A673 (cell line): ENCODE data around the gene ZNF488. TPM values are rescaled to one million over a fixed set of nuclear protein-coding genes. Genes with fewer than 3 reads are reported as not detected.

ENCODE experiments used
- BruUV-seq: library from RNA; stranded (reverse); fragments of 400-500 nt; replicated peaks from 2 replicates; lab custom pipeline; 2021; lab: Mats Ljungman, UMichigan
- CTCF ChIA-PET: fragments of 300-600 bp; sonication (Branson Sonifier 250); formaldehyde crosslinking; loops from one replicate; lab custom pipeline; 2022; ENCODE audit warnings: antibody characterized with exemption; lab: Charles Lee
- POLR2A ChIA-PET: fragments of 300-600 bp; sonication (Branson Sonifier 250); formaldehyde crosslinking; loops from one replicate; lab custom pipeline; 2022; ENCODE audit warnings: antibody characterized with exemption; ENCODE audit not compliant: low non-redundant PET; lab: Charles Lee
- DNase-seq: peaks from one replicate; pipeline ENCODE4 v3.0.0-alpha.2; 2015; ENCODE audit warnings: low spot score
- H3K27ac ChIP-seq: fragments of 200-600 bp; sonication (generic); 2 replicates; pipeline ENCODE4 v1.5.1; 2016; ENCODE audit warnings: mixed run types, low read depth, mild to moderate bottlenecking, mixed read lengths, antibody characterized with exemption, low read length; ENCODE audit not compliant: poor library complexity, severe bottlenecking
- H3K27me3 ChIP-seq: fragments of 200-600 bp; sonication (generic); replicated peaks from 2 replicates; pipeline ENCODE4 v1.6.1; 2017; ENCODE audit warnings: mixed run types, low read depth, mild to moderate bottlenecking, mixed read lengths, antibody characterized with exemption, low read length; ENCODE audit not compliant: insufficient read depth, poor library complexity
- H3K36me3 ChIP-seq: fragments of 200-600 bp; sonication (generic); 2 replicates; pipeline ENCODE4 v1.6.1; 2016; ENCODE audit warnings: mixed run types, mild to moderate bottlenecking, mixed read lengths, antibody characterized with exemption, low read length; ENCODE audit not compliant: insufficient read depth, poor library complexity, severe bottlenecking
- H3K4me1 ChIP-seq: fragments of 200-600 bp; sonication (generic); 2 replicates; pipeline ENCODE4 v1.6.1; 2017; ENCODE audit warnings: mixed run types, mild to moderate bottlenecking, mixed read lengths, antibody characterized with exemption, low read length; ENCODE audit not compliant: insufficient read depth, poor library complexity, severe bottlenecking
- H3K4me3 ChIP-seq: fragments of 200-600 bp; sonication (generic); 2 replicates; pipeline ENCODE4 v1.5.1; 2016; ENCODE audit warnings: low read depth, mixed run types, mild to moderate bottlenecking, mixed read lengths, low read length; ENCODE audit not compliant: poor library complexity, severe bottlenecking
- H3K9me3 ChIP-seq: fragments of 200-600 bp; sonication (generic); 2 replicates; pipeline ENCODE4 v1.6.1; 2016; ENCODE audit warnings: mixed run types, low read depth, mild to moderate bottlenecking, mixed read lengths, antibody characterized with exemption, low read length; ENCODE audit not compliant: poor library complexity, severe bottlenecking
- EZH2 ChIP-seq: fragments of 200-600 bp; sonication (generic); IDR thresholded peaks from 2 replicates; pipeline ENCODE4 v1.6.1; 2017; ENCODE audit warnings: borderline replicate concordance, low read depth, mild to moderate bottlenecking, mixed read lengths, antibody characterized with exemption, low read length; ENCODE audit not compliant: poor library complexity, severe bottlenecking
- intact Hi-C: fragments of 100-400 bp; cut with micrococcal nuclease; formaldehyde crosslinking; loops from one replicate; pipeline ENCODE4 v1.10.0; 2022; ENCODE audit not compliant: unreplicated experiment
- total RNA-seq: library from RNA; stranded (reverse); gene quantifications from 2 replicates; pipeline ENCODE4 v1.2.3, GENCODE V29; 2021
- TF ChIP-seq, protein P1 (sequence below): fragments of 300-800, 200-600 bp; sonication (generic); conservative IDR thresholded peaks from 2 replicates; pipeline ENCODE4 v1.5.1; 2017; ENCODE audit warnings: low read depth, mild to moderate bottlenecking, antibody characterized with exemption, low read length, moderate library complexity, mixed read lengths

The ZNF488 gene
- total RNA-seq, 1 experiment from 2014 or later: 0.09 TPM

DNA sequence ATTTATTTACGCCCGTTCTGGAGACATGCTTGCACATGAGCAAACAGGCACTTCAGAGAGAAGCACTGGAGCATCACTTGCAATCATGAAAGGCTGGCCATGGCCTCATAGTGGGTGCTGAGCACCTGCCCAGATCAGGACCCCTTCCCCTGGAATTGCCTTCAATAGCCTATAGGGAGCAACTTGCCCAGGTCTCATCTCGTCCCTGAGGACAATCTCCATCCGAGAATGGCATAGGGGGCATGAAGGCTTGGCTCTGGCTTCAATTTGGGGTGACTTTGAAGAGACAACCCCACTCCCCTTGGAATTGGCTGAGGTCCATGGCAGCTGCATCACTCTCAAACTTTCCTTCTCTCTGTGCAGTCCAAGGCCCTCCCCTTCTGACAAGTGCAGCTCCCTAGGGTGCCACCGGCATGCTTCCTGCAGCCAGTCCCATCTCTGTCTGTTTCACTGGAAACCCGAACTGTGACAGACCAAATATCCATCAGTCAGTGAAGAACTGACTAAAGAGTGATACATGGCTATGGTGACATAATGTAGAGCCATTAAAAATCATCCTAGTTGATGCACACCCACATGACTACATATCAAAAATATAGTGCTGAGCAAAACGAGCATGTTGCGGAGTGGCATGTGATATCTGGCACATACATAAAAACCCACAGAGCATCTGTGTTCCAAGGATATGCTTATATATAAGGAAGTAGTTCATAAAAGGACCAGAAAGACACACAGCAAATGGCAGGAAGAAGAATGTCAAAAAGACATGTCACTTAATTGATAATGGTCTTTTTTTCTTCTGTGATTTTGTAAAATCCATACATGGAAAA, 49.4 kb downstream of the ZNF488 start:
- Histone ChIP-seq H3K36me3 (no peaks in the 10 kb centered on the region), H3K27ac (no peak overlapping the region), H3K4me1 (no peaks in the 10 kb centered on the region), H3K27me3 (no peaks in the 10 kb centered on the region), H3K9me3 (no peaks in the 10 kb centered on the region), H3K4me3 (no peak overlapping the region)
- DNase-seq: no peak
- intact Hi-C loops: no loop called here
- CTCF ChIA-PET: no interaction called here
- no peak for TF ChIP-seq EZH2
- TF ChIP-seq, protein P1, sequence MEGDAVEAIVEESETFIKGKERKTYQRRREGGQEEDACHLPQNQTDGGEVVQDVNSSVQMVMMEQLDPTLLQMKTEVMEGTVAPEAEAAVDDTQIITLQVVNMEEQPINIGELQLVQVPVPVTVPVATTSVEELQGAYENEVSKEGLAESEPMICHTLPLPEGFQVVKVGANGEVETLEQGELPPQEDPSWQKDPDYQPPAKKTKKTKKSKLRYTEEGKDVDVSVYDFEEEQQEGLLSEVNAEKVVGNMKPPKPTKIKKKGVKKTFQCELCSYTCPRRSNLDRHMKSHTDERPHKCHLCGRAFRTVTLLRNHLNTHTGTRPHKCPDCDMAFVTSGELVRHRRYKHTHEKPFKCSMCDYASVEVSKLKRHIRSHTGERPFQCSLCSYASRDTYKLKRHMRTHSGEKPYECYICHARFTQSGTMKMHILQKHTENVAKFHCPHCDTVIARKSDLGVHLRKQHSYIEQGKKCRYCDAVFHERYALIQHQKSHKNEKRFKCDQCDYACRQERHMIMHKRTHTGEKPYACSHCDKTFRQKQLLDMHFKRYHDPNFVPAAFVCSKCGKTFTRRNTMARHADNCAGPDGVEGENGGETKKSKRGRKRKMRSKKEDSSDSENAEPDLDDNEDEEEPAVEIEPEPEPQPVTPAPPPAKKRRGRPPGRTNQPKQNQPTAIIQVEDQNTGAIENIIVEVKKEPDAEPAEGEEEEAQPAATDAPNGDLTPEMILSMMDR: no peak
- POLR2A ChIA-PET: no interaction called here
- BruUV-seq: no TSS peak

DNA sequence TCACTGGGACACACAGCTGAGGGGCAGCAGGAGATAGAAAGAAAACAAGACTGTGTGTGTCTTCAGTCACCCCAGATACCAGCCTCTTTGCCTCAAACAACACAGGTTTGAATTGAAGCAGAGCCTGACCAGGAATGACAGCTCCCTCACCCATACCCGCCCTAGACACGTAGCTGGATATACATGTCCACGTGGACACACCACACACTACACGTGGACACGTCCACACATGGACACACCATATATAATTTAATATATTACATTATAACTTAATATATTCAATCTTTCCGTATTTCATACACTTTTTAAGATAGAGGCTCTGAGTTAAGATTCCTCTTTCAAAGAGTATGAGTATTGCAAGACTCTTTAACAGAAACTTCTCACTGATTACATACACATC, 50.6 kb downstream of the ZNF488 start:
- BruUV-seq: no TSS peak
- no peak overlapping the region for H3K4me3 ChIP-seq
- ChIA-PET CTCF (no interaction called here), POLR2A (no interaction called here)
- TF ChIP-seq, protein P1: no peak
- TF ChIP-seq EZH2: no peak
- H3K4me1 ChIP-seq: no peaks in the 10 kb centered on the region
- H3K36me3 ChIP-seq: no peaks in the 10 kb centered on the region
- no peaks in the 10 kb centered on the region for H3K9me3 ChIP-seq
- DNase-seq: no peak
- H3K27ac ChIP-seq: no peak overlapping the region
- H3K27me3 ChIP-seq: no peaks in the 10 kb centered on the region
- intact Hi-C loops: no loop called here

DNA sequence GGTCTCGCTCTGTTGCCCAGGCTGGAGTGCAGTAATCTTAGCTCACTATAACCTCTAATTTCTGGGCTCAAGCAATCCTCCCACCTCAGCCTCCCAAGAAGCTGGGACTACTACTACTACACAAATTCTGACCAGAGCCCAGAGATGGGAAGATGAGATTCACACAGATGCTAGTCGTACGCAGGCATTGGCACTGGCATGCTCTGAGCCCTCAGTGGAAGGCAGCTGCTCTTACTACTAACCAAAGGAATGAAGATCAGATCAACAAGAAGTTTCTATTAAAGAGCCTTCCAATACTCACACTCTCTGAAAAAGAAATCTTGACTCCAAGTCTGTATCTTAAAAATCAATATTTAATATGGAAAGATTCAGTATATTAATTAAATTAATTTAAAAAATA, 51.1 kb downstream of the ZNF488 start:
- H3K27me3 ChIP-seq: no peaks in the 10 kb centered on the region
- intact Hi-C loops: no loop called here
- no peaks in the 10 kb centered on the region for H3K36me3 ChIP-seq
- CTCF ChIA-PET: no interaction called here
- POLR2A ChIA-PET: no interaction called here
- no peak for DNase-seq
- H3K27ac ChIP-seq: no peak overlapping the region
- no TSS peak for BruUV-seq
- no peak overlapping the region for H3K4me3 ChIP-seq
- TF ChIP-seq, protein P1: no peak
- TF ChIP-seq EZH2: no peak
- no peaks in the 10 kb centered on the region for H3K9me3 ChIP-seq
- no peaks in the 10 kb centered on the region for H3K4me1 ChIP-seq
